HepG2 (cell line): ENCODE data around the gene CCDC122. TPM values are rescaled to one million over a fixed set of nuclear protein-coding genes. Genes with fewer than 3 reads are reported as not detected.

Source experiments
- ADNP ChIP-seq: sonication (generic); formaldehyde crosslinking; IDR thresholded peaks from 2 replicates; pipeline ENCODE4 v1.4.0; 2020; ENCODE audit warnings: missing genetic modification reagents
- AGO2 ChIP-seq: fragments of 200-400 bp; formaldehyde crosslinking; optimal IDR thresholded peaks from 2 replicates; pipeline ENCODE3; 2017; ENCODE audit warnings: mild to moderate bottlenecking, low read depth, low read length, moderate library complexity
- GLI4 ChIP-seq: sonication (generic); formaldehyde crosslinking; IDR thresholded peaks from 2 replicates; pipeline ENCODE4 v1.5.1; 2020; ENCODE audit warnings: missing genetic modification reagents, mild to moderate bottlenecking, moderate library complexity, borderline replicate concordance
- HOXA5 ChIP-seq: sonication (generic); formaldehyde crosslinking; IDR thresholded peaks from 2 replicates; pipeline ENCODE4 v1.4.0; 2020; ENCODE audit warnings: missing genetic modification reagents
- MAFF ChIP-seq: IDR thresholded peaks from 2 replicates; pipeline ENCODE4 v1.6.1; 2011; ENCODE audit warnings: low read depth, low read length, improper control_type of control experiment
- RELA ChIP-seq: sonication (generic); formaldehyde crosslinking; IDR thresholded peaks from 2 replicates; pipeline ENCODE4 v1.4.0; 2020; ENCODE audit warnings: missing genetic modification reagents
- TAF1 ChIP-seq: sonication (generic); formaldehyde crosslinking; IDR thresholded peaks from 2 replicates; pipeline ENCODE4 v1.4.0; 2020; ENCODE audit warnings: missing genetic modification reagents
- THAP11 ChIP-seq: IDR thresholded peaks from 2 replicates; pipeline ENCODE4 v1.6.1; 2016; ENCODE audit warnings: missing biosample characterization, missing genetic modification reagents
- YEATS2 ChIP-seq: sonication (generic); formaldehyde crosslinking; IDR thresholded peaks from 2 replicates; pipeline ENCODE4 v1.4.0; 2020; ENCODE audit warnings: missing genetic modification reagents, borderline replicate concordance
- YY1 ChIP-seq: IDR thresholded peaks from 2 replicates; pipeline ENCODE4 v1.6.1; 2011; ENCODE audit warnings: low read length, low read depth, moderate library complexity, mild to moderate bottlenecking; ENCODE audit not compliant: insufficient read depth, insufficient replicate concordance
- ZNF230 ChIP-seq: sonication (generic); formaldehyde crosslinking; IDR thresholded peaks from 2 replicates; pipeline ENCODE4 v1.4.0; 2020; ENCODE audit warnings: mild to moderate bottlenecking, missing genetic modification reagents
- ZNF263 ChIP-seq: sonication (generic); formaldehyde crosslinking; IDR thresholded peaks from 2 replicates; pipeline ENCODE4 v1.4.0; 2020; ENCODE audit warnings: missing genetic modification reagents
- ZNF33A ChIP-seq: sonication (generic); formaldehyde crosslinking; IDR thresholded peaks from 2 replicates; pipeline ENCODE4 v1.5.1; 2020; ENCODE audit warnings: missing genetic modification reagents, mild to moderate bottlenecking, moderate library complexity, borderline replicate concordance
- ZNF367 ChIP-seq: sonication (generic); formaldehyde crosslinking; IDR thresholded peaks from 2 replicates; pipeline ENCODE4 v1.4.0; 2020; ENCODE audit warnings: missing genetic modification reagents, borderline replicate concordance
- ZNF382 ChIP-seq: sonication (generic); formaldehyde crosslinking; IDR thresholded peaks from 2 replicates; pipeline ENCODE4 v1.5.0; 2020; ENCODE audit warnings: missing genetic modification reagents, mild to moderate bottlenecking, borderline replicate concordance
- ZNF431 ChIP-seq: sonication (generic); formaldehyde crosslinking; IDR thresholded peaks from 2 replicates; pipeline ENCODE4 v1.9.0; 2022; ENCODE audit warnings: missing genetic modification reagents, low read depth, mild to moderate bottlenecking, borderline replicate concordance
- ZNF432 ChIP-seq: sonication (generic); formaldehyde crosslinking; IDR thresholded peaks from 2 replicates; pipeline ENCODE4 v1.5.0; 2020; ENCODE audit warnings: missing genetic modification reagents, mild to moderate bottlenecking, borderline replicate concordance
- ZNF512 ChIP-seq: sonication (generic); formaldehyde crosslinking; IDR thresholded peaks from 2 replicates; pipeline ENCODE4 v1.4.0; 2020; ENCODE audit warnings: mild to moderate bottlenecking, missing genetic modification reagents
- ZNF569 ChIP-seq: sonication (generic); formaldehyde crosslinking; IDR thresholded peaks from 2 replicates; pipeline ENCODE4 v1.5.0; 2020; ENCODE audit warnings: mild to moderate bottlenecking, missing genetic modification reagents, moderate library complexity, borderline replicate concordance
- ZNF576 ChIP-seq: sonication (generic); formaldehyde crosslinking; IDR thresholded peaks from 2 replicates; pipeline ENCODE4 v1.4.0; 2020; ENCODE audit warnings: mild to moderate bottlenecking, missing genetic modification reagents
- ZNF816 ChIP-seq: sonication (generic); formaldehyde crosslinking; IDR thresholded peaks from 2 replicates; pipeline ENCODE4 v1.8.0; 2022; ENCODE audit warnings: missing genetic modification reagents, mild to moderate bottlenecking, borderline replicate concordance
- polyA plus RNA-seq, 8 experiments: library from polyadenylated mRNA; depleted of rRNA in 3 of 8; stranded (reverse) in 7 of 8; unstranded in 1 of 8; fragments of >200 nt; fragmentation: Illumina TruSeq in 4 of 8; extraction: Trizol in 4 of 8; gene quantifications; 2 replicates each; pipeline versions ENCODE4 v1.2.1 to v1.2.3, GENCODE V29; 2011 to 2016; ENCODE audit warnings: low read depth in 4 of 8, missing spikeins in 1 of 8, mixed read lengths in 1 of 8; ENCODE audit not compliant: insufficient read depth in 1 of 8
- total RNA-seq, 5 experiments: library from RNA; depleted of rRNA; stranded (reverse); fragments of >200 nt; fragmentation: Illumina TruSeq; extraction: Trizol; gene quantifications; 2 replicates each; pipeline ENCODE4 v1.2.3, GENCODE V29; 2016; ENCODE audit warnings: low read depth in 1 of 5
- TF ChIP-seq, protein P1 (sequence below): IDR thresholded peaks from 2 replicates; pipeline ENCODE4 v1.6.1; 2016
- TF ChIP-seq, protein P2 (sequence below): sonication (generic); formaldehyde crosslinking; IDR thresholded peaks from 2 replicates; pipeline ENCODE4 v1.8.0; 2022; ENCODE audit warnings: mild to moderate bottlenecking, missing genetic modification reagents, moderate library complexity

Gene CCDC122
- total and polyA plus RNA-seq, 2 of the 13 experiments (the other 11 are each of a cell fraction or from before 2014, with no cell fraction given) = 0.32 to 3.5 TPM

- TF ChIP-seq ZNF230 (CRISPR knock-in tag) (0 out of 2 replicates have a peak, but pooled peaks have one; percentile 31), MAFF (peak; percentile 83; the same call in 1 of the 2 replicates), ZNF382 (no peak), ZNF569 (CRISPR knock-in tag) (no peak), ZNF33A (CRISPR knock-in tag) (no peak), GLI4 (no peak), ZNF816 (CRISPR knock-in tag) (no peak), ZNF576 (CRISPR knock-in tag) (no peak), AGO2 (peak; percentile 82), ADNP (no peak), RELA (CRISPR knock-in tag) (peak; percentile 98; the same call in 1 of the 2 replicates), ZNF432 (no peak), THAP11 (CRISPR knock-in tag) (0 out of 2 replicates have a peak, but pooled peaks have one; percentile 44), HOXA5 (CRISPR knock-in tag) (0 out of 2 replicates have a peak, but pooled peaks have one; percentile 42), YY1 (peak; percentile 27), ZNF263 (peak; percentile 37; the same call in 1 of the 2 replicates), ZNF431 (CRISPR knock-in tag) (no peak; the same call in 1 of the 2 replicates), ZNF367 (CRISPR knock-in tag) (no peak; the same call in 1 of the 2 replicates), YEATS2 (CRISPR knock-in tag) (peak; percentile 52; the same call in 1 of the 2 replicates), TAF1 (peak; percentile 68), ZNF512 (no peak)
- TF ChIP-seq, protein P1, sequence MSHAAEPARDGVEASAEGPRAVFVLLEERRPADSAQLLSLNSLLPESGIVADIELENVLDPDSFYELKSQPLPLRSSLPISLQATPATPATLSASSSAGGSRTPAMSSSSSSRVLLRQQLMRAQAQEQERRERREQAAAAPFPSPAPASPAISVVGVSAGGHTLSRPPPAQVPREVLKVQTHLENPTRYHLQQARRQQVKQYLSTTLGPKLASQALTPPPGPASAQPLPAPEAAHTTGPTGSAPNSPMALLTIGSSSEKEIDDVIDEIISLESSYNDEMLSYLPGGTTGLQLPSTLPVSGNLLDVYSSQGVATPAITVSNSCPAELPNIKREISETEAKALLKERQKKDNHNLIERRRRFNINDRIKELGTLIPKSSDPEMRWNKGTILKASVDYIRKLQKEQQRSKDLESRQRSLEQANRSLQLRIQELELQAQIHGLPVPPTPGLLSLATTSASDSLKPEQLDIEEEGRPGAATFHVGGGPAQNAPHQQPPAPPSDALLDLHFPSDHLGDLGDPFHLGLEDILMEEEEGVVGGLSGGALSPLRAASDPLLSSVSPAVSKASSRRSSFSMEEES = peak; percentile 41; the same call in 1 of the 2 replicates
- TF ChIP-seq, protein P2, sequence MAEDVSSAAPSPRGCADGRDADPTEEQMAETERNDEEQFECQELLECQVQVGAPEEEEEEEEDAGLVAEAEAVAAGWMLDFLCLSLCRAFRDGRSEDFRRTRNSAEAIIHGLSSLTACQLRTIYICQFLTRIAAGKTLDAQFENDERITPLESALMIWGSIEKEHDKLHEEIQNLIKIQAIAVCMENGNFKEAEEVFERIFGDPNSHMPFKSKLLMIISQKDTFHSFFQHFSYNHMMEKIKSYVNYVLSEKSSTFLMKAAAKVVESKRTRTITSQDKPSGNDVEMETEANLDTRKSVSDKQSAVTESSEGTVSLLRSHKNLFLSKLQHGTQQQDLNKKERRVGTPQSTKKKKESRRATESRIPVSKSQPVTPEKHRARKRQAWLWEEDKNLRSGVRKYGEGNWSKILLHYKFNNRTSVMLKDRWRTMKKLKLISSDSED (CRISPR knock-in tag) = no peak
Observed at GRCh38 chr13:43878892-43879754, at the start of gene CCDC122 (continued).
